Activated CD4-positive, alpha-beta T cell treated with anti-CD3 and anti-CD28 coated beads for 1 hour (primary cell): ENCODE results near the gene SDR39U1.

ENCODE experiments used
- DNase-seq: peaks from one replicate; pipeline ENCODE4 v3.0.0-alpha.2; 2020

Gene SDR39U1

DNA sequence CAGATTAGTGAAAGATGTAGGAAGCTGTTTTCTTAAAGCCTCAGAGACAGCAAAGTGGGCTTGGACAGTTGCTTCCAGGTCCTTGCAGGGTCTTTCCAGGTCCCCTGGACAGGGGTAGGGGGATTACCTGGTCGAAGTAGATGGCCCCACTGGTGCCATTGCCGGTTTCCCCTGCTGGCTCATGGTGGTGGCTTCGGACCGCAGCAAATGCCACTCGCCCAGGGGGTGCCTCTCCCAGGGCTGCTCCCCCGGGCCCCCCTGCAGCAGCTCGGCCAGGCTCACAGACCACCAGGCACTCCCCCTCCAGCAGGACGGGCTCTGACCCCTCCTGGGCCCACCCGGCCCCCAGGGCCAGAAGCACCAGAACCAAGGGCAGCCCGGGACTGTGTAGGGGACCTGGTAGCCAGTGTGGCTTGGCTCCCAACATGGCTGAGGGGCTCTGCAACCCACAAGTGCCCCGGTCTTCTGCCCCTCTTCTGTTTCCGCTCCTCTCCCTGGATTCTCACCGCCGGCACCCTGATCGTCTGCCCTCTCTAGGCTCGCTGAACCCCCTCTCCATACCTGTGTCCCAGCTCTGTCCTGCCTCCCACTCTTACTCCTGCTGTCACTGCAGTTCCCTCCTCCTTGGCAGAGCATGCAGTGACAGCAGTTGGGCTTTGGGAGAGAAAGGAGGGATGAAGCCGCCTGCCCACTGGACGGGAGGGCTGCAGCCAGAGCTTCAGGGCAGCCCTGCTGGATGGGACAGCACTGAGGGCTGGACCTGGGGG is 13.8 kb downstream of the SDR39U1 start:
- no peak for DNase-seq

DNA sequence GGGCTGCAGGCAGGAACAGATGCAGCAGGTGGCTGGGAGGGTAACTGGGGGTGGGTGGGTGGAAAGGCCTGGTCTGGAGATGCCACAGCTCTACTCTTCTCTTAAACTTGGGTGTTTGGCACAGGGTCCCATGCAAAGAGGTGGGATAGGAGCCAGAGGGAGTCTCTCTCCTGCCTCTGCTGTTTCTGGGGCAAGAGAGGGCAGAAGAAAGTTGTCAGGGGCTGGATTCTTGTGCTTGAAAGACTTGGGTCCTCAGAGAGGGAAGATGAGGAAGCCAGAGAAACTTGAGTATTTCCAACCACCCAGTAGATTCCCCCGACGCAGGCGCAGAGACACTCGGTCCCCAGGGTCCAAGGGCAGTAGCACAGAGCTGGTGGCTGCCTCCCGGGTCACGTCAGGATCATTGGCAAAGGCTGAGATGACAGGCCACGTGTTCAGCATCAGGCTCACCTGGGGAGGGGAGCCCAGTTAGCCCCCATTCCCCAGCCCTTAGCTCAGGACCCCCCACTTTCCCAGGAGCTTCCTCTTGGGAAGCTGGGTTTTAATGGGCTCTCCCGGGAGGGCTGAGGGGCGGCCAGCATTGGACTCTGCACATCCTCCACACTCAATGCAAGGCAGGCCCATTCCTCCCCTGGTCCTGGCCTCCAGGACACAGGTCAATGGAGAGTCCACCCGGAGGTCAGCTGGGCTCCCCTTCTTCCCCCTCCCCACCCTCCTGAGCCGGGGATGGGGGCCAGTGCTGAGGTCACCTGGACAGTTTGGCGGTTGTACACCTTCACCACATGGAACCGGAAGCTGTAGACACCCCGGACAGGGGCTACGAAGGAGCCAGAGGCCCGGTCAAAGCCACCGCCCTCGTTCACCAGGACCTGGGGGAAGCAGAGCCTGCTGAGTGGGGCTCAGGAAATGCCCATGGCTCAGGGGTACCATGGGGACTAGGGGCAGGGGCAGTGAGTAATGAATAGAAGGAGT is 14.8 kb downstream of the SDR39U1 start:
- no peak for DNase-seq

DNA sequence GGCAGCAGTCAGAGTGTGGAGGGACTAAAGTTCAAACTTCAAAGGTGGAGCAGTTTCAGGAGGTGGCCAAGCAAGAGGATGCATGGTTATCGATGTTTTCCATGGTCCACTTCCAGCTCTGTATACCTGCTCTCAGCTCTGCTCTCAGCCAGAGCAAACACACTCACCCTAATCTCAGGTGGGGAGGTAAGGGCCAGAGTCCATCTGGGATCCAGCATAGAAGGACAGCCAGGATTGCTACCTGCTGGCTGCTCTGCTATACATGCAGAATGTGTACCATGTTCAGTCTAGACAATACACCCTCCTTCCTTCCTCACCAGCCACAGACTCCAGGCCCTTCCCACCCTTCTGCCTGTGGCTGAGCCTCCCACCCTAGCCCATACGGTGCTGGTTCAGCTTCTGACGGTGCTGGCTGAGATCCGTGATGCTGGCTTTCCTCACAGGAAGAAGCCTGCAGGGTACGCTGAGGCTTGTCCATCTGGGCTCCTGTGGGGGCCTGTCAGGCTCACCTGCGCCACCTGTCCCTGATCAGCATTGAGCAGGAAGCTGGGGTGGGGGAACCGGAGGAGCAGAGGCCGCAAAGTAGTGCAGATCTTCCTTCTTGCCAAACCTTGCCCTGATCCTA is 15.6 kb downstream of the SDR39U1 start:
- no peak for DNase-seq

DNA sequence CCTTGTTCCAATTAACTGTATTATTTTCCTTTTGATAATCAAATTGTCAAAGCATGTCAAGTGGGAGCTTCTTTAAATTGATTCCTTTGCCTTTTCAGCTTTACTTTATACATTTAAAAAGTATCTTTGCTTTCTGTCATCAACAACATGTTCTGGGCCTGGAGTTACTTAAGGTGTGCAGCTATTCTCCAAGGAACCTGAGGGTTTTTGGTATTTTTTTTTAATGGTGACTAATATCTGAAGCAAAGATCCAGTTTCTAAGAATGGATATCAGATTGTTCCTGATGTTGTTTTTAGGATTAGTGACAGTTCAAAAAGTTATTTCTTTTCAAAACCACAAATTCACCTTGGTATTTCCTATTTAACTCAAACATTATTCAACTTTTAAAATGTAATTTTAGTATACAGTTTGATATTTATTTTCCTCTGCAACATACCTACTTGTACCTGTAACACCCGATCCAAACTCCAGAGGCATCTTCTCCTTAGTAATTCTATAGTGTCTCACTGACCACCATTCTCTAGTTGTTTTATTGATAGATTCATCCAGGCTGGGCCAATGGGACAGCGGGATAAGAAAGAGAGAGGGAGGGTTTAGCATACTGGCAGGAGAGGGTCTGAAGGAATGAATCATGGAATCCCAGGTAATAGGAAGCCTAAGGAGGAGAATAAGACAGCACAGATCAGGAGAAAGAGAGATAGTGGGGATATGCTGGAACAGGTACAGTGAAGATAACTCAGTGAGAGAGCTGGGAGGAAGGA is 16.2 kb downstream of the SDR39U1 start:
- DNase-seq, result no peak

DNA sequence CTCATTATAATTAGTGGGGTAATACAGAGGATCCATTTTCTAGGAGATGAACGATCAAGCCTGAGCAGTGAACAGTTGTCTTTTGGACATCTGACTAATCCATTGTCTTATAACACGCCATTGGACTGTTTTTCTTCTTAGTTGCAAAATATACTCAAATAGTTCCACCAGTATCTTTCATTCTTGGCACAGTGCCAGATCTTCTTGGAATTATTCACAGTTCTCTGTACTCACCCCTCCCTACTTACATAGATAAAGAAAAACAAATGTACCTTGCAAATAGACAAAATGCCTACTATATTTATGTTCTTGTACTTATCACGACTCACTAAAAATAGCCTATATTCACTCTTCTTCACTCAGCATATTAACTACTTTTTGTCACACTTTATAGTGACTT is 16.9 kb downstream of the SDR39U1 start:
- no peak for DNase-seq

DNA sequence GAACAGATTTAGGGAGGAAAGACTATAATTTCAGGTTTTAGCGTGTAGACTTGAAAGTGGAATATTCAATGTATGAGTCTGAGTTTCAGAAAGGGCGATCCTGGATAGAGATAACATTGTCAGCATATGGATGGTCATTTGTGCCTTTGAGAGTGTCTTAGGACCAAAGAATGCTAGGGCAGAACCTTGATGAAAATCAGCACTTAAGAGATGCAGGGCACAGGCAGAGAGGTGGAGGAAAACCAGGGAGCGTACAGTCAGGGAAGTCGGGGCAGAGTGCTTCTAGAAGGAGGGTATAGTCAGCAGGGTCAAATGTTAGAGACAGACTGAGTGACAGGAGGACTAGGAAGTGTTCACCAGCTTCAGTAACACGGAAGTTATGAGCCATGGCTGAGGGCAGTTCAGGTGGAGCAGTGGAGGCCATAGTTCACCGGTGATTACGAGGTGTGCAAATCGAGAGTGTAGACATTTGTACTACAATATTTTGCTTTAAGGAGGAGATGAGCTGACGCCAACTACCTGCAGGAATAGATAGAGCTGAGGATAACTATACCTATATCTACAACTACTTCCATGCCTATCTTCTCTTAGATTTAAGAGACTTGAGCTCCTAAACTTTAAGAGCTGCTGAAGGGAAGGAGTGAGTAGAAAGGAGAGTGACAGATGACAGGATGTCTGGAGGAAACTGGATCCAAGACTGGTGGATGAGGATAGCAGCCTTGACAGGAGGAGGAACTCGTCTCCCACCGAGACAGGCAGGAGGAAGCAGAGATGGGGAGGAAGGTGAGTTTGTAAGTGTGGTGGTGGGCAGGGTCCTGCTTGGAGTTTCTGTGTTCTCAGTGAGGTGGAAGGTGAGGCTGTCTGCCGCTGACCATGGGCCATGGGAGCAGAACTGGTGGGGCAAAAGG is 19.6 kb downstream of the SDR39U1 start:
- DNase-seq, result no peak

DNA sequence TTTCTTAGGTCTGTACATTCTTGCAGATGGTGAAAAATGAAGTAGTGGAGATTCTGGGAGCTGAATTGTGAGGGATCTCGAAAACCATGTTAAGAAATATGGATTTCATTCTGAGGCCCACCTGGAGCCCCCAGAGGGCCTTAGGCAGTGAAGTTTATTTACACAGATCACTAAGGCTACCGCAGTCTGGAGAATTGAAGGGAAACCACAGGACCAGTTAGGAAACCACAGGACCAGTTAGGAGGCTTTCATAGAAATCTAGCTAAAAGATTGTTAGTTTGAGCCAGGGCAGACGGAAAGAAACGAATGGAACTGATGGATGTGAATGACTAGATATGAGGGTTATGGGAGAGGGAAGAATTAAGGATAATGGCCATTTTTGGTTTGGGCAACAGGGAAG is 20.3 kb downstream of the SDR39U1 start:
- DNase-seq, result no peak

DNA sequence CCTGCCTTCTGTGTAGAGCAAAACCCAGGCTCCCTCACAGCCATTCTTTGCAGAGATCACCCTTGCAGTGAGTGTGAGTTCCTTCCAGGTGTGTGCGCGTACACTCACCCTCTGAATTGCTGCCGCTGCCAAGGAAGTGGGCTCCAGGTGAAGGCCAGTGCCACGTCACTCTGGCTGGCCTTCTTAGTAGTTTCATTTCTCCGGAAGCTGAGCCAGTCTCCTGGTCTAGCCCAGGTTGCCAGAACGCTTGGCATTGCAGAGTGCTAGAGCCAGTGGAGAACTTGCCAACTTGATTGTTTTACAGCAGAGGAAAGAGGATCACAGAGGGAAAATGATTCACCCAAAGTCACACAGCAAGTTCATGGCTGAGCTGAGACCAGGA is 24.1 kb downstream of the SDR39U1 start:
- DNase-seq, result no peak

DNA sequence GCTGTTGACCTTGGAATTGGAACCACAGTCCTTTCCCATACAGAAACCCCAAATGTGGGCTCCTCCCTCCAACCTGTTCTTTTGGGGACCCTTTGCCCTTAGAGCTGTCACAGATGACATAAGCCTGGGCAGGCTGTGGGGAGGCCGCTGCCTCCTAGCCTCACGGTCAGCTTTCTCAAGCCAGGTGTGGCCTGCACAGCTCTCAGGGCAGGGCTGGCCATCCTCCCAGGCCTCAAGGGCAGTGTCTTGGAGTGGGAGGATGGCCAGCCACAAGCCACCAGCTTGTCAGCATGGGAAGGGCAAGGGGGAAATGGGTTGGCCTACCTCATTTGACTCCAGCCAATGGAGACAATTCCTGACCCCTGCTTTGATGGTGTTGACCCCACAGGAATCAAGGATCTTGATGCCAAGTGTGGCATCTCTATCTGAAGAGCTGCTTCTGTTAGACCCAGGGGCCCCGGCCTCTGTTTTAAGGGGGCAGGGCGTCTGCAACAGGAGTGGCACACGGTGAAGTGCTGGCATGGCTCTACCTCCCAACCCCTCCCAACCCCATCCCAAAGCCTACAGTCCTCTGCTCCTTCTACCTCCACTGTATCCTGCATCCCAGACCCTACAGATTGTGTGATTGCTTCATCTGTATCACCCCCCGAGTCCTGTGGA is 24.6 kb downstream of the SDR39U1 start:
- no peak for DNase-seq

DNA sequence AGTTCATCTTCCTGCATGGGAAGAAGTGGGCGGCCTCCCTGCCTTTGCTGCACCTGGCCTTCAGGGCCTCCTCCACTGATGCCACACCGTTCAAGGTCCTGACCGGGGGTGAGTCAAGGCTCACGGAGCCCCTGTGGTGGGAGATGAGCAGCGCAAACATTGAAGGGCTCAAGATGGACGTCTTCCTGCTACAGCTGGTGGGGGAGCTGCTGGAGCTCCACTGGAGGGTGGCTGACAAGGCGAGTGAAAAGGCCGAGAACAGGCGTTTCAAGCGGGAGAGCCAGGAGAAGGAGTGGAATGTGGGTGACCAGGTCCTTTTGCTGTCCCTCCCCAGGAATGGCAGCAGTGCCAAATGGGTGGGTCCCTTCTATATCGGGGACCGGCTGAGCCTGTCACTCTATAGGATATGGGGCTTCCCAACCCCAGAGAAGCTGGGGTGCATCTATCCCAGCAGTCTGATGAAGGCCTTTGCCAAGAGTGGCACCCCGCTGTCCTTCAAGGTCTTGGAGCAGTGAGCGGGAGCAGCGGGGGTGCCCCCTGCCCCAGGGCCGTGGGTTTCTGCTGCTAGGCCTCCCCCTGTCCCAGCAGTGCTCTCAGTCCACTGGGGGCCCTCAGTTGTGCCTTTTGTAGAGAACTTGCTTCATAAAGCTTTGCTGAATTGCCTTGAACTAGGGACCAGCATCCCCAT is 25.5 kb downstream of the SDR39U1 start:
- no peak for DNase-seq

DNA sequence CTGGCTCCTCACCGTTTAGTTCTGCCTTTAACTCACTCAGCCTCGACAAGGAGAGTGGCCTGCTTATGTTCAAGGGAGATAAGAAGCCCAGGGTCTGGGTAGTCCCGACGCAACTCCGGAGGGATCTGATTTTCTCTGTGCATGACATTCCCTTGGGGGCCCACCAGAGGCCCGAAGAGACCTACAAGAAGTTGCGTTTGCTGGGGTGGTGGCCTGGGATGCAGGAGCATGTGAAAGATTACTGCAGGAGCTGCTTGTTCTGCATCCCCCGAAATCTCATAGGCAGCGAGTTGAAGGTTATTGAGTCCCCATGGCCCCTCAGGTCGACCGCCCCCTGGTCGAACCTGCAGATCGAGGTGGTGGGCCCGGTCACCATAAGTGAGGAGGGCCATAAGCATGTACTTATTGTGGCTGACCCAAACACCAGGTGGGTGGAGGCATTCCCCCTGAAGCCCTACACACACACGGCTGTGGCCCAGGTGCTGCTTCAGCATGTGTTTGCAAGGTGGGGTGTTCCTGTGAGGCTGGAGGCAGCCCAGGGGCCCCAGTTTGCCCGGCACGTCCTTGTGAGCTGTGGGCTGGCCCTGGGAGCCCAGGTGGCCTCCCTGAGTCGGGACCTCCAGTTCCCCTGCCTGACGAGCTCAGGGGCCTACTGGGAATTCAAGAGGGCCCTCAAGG is 26.2 kb downstream of the SDR39U1 start:
- DNase-seq, result no peak

DNA sequence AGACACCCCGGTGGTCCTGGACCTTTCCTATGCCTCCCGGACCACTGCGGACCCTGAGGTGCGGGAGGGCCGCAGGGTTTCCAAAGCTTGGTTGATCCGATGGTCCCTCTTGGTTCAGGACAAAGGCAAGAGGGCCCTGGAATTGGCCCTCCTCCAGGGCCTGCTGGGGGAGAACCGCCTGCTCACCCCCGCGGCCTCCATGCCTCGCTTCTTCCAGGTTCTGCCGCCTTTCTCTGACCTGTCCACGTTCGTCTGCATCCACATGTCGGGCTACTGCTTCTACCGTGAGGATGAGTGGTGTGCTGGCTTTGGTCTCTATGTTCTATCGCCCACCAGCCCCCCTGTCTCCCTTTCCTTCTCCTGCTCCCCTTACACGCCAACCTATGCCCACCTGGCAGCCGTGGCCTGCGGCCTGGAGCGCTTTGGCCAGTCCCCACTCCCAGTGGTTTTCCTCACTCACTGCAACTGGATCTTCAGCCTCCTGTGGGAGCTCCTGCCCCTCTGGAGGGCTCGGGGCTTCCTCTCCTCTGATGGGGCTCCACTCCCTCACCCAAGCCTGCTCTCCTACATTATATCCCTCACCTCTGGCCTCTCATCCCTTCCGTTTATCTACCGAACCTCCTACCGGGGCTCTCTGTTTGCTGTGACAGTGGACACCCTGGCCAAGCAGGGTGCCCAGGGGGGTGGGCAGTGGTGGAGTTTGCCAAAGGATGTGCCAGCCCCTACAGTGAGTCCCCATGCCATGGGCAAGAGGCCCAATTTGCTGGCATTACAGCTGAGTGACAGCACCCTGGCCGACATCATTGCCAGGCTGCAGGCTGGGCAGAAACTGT is 26.9 kb downstream of the SDR39U1 start:
- DNase-seq, result no peak

DNA sequence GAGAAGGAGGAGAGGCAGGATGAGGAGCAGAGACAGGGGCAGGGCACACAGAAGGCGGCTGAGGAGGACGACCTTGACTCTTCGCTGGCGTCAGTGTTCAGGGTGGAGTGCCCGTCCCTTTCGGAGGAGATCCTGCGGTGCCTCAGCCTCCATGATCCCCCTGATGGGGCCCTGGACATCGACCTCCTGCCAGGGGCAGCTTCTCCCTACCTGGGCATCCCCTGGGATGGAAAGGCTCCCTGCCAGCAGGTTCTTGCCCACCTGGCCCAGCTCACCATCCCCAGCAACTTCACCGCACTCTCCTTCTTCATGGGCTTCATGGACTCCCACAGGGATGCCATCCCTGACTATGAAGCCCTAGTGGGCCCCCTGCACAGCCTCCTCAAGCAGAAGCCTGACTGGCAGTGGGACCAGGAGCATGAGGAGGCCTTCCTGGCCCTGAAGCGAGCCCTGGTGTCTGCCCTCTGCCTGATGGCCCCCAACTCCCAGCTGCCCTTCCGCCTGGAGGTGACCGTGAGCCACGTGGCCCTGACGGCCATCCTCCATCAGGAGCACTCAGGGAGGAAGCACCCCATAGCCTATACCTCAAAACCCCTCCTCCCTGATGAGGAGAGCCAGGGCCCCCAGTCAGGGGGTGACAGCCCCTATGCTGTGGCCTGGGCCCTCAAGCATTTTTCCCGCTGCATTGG is 27.7 kb downstream of the SDR39U1 start:
- no peak for DNase-seq

DNA sequence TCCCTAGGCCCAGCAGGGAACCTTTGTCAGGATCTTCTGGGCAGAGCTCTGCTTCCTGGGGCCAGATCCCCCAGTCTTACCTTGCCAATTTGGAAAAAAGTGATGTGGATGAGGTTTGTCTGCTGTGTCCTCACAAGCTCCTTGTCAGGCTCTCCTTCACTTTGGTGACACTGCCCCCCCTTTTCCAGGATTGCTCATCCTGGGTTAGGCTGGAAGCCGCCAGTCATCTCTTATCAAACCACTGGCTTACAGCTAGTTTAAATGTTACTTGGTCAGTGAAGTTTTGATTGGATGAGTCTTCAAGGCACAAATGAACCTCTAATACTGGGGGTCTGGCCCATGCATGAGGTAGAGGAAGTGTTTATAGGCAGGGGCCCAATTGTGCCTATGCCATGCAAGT is 28.5 kb downstream of the SDR39U1 start:
- no peak for DNase-seq

DNA sequence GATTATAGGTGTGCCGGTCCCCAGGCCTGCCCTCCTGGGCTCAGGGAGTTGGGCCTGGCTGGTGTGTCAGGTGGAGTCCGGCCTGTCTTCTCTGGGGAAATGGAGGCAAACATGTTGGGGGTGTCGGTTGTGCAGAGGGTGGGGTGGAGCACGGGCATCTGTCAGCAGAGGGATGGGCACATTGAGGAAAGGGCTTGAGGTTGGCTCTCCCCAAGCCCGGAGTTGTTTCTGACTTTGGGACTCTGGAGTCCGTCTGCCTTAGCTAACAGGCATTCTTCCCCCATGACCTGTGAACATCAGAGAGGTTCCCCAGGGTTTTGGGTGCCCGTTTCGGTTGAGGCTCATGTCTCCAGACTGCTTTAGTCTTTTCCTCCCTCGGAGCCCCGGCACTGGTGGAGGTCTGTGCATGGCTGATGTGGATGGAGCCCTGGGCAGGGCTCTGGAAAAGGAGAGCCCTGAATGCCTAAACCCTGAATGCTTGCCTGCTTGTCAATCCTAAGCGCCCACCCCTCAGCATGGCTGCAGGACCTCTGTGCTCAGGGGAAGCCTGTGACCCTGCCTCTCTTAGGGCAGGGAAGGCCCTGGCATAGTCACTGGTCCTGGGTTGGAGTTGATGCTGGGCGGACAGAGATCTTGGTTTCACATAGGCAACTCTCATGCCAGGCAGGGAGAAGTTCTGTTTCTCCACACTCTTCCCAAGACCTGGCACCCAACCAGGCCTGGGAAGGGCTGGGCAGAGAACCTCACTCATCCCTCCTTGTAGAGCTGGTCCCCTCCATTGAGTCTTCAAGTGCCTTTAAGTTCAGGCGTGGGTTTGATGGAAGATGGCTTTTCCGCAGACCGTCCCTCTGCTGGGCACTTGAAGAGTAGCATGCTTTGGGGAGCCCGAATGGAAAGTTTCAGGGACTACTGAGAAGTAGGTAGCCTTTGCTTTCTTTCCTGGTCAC is 30.9 kb downstream of the SDR39U1 start:
- no peak for DNase-seq

DNA sequence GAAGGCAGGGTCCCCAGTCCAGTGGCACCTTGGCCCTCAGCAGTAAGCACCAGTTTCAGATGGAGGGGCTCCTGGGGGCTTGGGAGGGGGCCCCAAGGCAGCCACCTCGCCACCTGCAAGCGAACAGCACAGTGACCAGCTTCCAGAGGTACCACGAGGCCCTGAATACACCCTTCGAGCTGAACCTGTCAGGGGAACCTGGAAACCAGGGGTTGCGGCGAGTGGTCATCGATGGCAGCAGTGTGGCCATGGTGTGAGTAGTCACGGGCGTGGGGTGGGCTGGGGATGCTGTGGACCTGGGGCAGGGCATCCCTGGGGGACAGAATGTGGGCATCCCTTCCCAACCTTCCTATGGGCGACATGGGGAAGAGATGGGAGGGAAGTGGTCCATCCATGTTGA is 32.6 kb downstream of the SDR39U1 start:
- no peak for DNase-seq

DNA sequence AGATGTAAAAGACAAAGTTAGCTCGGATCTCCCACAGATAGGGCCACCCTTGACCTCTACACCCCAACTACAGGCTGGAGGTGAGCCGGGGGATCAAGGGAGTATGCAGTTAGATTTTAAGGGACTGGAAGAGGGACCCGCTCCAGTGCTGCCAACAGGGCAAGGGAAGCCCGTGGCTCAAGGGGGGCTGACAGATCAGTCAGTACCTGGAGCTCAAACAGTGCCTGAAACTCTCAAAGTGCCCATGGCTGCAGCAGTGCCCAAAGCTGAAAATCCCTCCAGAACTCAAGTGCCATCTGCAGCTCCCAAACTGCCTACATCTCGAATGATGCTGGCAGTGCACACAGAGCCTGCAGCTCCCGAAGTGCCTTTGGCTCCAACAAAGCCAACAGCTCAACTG is 33.4 kb downstream of the SDR39U1 start:
- DNase-seq, result no peak
